Activated T-helper 17 cell treated with anti-CD3 and anti-CD28 coated beads, Interleukin-2, amount 50 U/mL, for 72 hours (primary cell): ENCODE data around the gene PRAMEF4. TPM values are rescaled to one million over a fixed set of nuclear protein-coding genes. Genes with fewer than 3 reads are reported as not detected.
"Not testable (repeated sequence)": the region's sequence is repeated elsewhere in the genome, so short reads cannot be mapped to it uniquely, and the experiment has no call there.

Experiments
- ATAC-seq: fragments of 150-1000 bp; cut with Tn5 transposase; replicated peaks from 2 replicates; pipeline ENCODE4 v1.10.0; 2021; ENCODE audit warnings: mild to moderate bottlenecking, moderate library complexity
- H3K27ac Mint-ChIP-seq: one replicate; pipeline ENCODE4 v1.8.0; 2022; ENCODE audit warnings: mixed read lengths
- H3K27me3 Mint-ChIP-seq: one replicate; pipeline ENCODE4 v1.8.0; 2022; ENCODE audit warnings: mixed read lengths
- H3K36me3 Mint-ChIP-seq: one replicate; pipeline ENCODE4 v1.8.0; 2022; ENCODE audit warnings: low read depth, mild to moderate bottlenecking, mixed read lengths
- H3K4me1 Mint-ChIP-seq: one replicate; pipeline ENCODE4 v1.8.0; 2022; ENCODE audit warnings: mixed read lengths
- H3K4me3 Mint-ChIP-seq: one replicate; pipeline ENCODE4 v1.8.0; 2022; ENCODE audit warnings: mild to moderate bottlenecking, mixed read lengths
- H3K9me3 Mint-ChIP-seq: one replicate; pipeline ENCODE4 v1.8.0; 2022; ENCODE audit warnings: mixed read lengths
- total RNA-seq, 2 donors: library from RNA; stranded (reverse); gene quantifications; one replicate each; pipeline ENCODE4 v1.2.3, GENCODE V29; 2022

PRAMEF4 gene
- total RNA-seq = not detected

DNA sequence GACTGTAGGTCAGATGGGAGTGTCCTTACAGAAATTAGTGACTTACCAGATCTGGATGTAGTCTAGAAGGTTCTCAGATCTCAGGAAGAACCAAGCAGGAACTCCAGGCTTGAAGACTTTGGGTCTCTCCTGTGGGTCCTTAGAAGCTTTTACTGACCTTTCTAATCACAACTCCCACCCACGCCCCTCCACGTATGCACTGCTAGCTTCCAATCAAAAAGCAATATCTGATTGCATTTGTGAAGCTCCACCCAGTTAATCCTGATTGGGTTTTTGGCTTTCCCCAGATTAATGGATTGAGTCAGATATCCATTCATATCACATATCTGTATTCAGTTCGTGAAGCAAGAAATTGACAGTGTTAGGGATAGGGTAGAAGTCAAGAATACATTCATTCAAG is at the start of gene PRAMEF4:
TSS of gene PRAMEF4 (minus strand) at position 101 of the 400 bp plus-strand sequence. CDS start 2,807 bp downstream, outside the sequence.
- not testable (repeated sequence) for H3K4me1 Mint-ChIP-seq, H3K27ac Mint-ChIP-seq, ATAC-seq, H3K27me3 Mint-ChIP-seq, H3K4me3 Mint-ChIP-seq, H3K9me3 Mint-ChIP-seq, H3K36me3 Mint-ChIP-seq

DNA sequence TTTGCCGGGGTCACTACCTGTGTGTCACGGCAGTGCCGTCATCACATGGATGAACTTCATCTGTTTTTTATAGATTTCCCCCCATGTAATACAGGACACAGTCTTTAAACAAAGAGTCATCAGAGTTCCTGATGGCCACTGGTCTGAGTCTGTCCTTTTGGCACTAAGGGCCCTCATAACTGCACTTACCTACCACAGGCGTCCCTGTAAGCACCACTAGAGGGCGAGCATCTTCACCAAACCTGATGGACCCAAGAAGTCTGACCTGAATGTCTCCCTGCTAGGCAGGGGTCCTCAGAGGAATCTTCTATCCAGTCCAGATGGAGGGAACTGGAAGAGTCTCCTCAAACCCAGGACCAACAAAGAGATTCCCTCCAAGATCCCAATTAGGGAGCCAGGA is 38.4 kb upstream of the PRAMEF4 start:
- ATAC-seq, H3K36me3 Mint-ChIP-seq, H3K4me3 Mint-ChIP-seq, H3K27me3 Mint-ChIP-seq, H3K9me3 Mint-ChIP-seq, H3K27ac Mint-ChIP-seq, H3K4me1 Mint-ChIP-seq: not testable (repeated sequence)

DNA sequence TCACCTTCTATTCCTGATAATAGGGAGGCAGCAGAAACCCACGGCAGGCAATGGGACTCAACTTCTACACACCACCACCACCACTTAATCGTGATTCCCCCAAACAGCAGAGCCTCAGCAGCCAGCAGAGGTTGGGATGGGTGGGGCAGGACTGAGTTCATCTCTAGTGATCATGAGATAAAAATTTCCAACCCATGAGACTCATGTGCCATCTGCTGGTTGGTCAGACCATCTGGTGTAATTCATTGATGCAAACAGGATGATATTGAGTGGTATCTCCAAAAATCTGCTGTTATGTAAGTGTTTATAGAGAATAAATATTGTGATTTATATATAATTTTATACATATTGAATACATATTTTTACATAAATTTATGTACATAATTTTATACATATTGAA is 35.7 kb upstream of the PRAMEF4 start:
- H3K36me3 Mint-ChIP-seq, H3K9me3 Mint-ChIP-seq, H3K27me3 Mint-ChIP-seq, H3K4me3 Mint-ChIP-seq, H3K27ac Mint-ChIP-seq, H3K4me1 Mint-ChIP-seq, ATAC-seq: not testable (repeated sequence)

DNA sequence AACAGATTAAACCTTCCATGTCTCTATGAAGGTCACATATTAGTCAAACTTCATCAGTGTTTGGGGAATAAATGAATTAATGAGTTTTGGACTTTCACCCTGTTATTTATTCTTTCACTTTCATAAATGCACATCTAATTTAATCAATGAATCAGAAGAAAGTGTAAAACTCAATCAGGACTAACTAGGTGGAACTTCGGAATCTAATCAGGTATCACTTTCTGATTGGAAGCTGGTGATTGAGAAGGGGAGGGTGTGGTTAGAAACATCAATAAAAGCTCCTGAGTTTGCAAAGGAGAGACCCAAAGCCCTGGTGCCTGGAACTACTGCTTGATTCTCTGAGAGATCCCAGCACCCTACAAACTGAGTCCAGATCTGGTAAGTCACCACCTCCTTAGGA is 30.3 kb upstream of the PRAMEF4 start, which contains the start of gene PRAMEF7:
TSS of gene PRAMEF7 (plus strand) at position 301 of the 400 bp plus-strand sequence. CDS start 1,083 bp downstream, outside the sequence.
- not testable (repeated sequence) for H3K27ac Mint-ChIP-seq, ATAC-seq, H3K36me3 Mint-ChIP-seq, H3K4me1 Mint-ChIP-seq, H3K4me3 Mint-ChIP-seq, H3K27me3 Mint-ChIP-seq, H3K9me3 Mint-ChIP-seq

DNA sequence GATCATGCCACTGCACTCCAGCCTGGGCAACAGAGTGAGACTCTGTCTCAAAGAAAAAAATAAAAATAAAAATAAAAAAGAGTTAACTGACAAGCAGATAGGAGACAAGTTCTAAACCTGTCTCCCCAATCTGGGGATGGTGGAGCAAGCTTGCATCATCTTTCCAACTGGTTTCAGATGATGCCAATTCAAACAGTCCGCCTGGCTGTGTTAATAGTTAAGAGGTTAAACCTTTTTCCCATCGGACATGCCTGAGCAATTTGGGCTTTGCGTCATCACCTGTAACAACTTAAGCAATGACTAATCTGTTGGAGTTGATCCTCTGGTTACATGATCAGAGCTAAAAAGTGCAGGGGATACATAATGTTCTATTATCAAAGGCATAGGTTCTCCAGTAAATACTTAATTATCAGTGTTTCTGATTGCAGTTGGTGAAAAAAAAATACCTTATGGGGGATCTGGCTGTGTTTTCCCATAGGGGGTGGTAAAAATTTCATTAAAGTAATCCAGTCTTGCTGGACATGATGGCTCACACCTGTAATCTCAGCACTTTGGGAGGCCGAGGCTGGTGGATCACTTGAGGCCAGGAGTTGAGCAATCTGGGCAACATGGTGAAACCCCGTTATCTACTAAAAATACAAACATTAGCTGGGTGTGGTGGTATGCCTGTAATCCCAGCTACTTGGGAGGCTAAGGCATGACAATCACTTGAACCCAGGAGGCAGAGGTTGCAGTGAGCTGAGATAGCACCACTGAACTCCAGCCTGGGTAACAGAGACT is 18.0 kb upstream of the PRAMEF4 start:
- not testable (repeated sequence) for H3K27ac Mint-ChIP-seq, H3K36me3 Mint-ChIP-seq, H3K4me3 Mint-ChIP-seq, H3K27me3 Mint-ChIP-seq, ATAC-seq, H3K9me3 Mint-ChIP-seq, H3K4me1 Mint-ChIP-seq

DNA sequence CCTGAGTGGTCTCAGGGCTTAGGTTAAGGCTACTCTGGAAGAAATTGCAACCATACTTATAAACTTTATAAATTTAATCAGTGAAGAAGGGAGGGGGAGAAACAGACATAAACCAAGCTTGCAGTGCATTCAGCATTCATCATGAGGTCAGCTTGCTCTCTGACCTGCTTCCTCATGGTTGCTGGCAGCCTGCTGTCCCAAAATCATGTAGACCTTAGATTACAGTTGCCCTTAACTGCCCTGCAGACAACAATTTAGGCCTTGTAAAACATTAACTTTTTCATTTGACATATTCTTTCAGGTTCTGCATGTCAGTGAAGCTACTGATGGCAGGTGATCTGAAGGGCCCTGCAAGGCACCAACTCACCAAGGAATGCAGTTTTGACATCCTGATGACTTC is 13.2 kb upstream of the PRAMEF4 start:
- not testable (repeated sequence) for H3K4me1 Mint-ChIP-seq

DNA sequence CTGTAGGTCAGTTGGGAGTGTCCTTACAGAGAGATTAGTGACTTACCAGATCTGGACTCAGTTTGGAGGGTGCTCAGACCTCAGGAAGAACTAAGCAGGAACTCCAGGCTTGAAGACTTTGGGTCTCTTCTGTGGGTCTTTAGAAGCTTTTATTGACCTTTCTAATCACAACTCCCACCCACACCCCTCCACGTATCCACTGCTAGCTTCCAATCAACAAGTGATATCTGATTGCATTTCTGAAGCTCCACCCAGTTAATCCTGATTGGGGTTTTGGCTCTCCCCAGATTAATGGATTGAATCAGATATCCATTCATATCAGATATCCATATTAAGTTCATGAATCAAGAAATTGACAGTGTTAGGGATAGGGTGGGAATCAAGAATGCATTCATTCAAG is 12.2 kb upstream of the PRAMEF4 start, which contains the start of gene PRAMEF10:
TSS of gene PRAMEF10 (minus strand) at position 101 of the 400 bp plus-strand sequence. CDS start 2,423 bp downstream, outside the sequence.
- not testable (repeated sequence) for H3K9me3 Mint-ChIP-seq, H3K27ac Mint-ChIP-seq, ATAC-seq, H3K36me3 Mint-ChIP-seq, H3K4me1 Mint-ChIP-seq, H3K4me3 Mint-ChIP-seq, H3K27me3 Mint-ChIP-seq

More for the DNA sequence above, 13.2 kb upstream of the PRAMEF4 start:
- H3K9me3 Mint-ChIP-seq, H3K27me3 Mint-ChIP-seq, H3K4me3 Mint-ChIP-seq, ATAC-seq, H3K27ac Mint-ChIP-seq, H3K36me3 Mint-ChIP-seq: not testable (repeated sequence)

DNA sequence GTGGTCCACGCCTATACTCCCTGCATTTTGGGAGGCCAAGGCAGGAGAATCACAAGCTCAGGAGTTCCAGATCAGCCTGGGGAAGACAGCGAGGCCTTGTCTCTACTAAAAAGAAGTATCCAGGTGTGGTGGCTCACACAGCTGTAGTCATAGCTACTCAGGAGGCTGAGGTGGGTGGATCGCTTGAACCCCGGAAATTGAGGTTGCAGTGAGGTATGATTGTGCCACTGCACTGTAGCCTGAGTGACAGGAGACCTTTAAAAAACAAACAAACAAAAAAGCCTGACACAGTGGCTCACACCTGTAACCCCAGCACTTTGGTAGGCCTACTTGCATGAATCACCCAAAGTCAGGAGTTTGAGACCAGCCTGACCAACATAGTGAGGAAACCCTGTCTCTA is 7.5 kb downstream of the PRAMEF4 start:
- H3K36me3 Mint-ChIP-seq, H3K27ac Mint-ChIP-seq, ATAC-seq, H3K4me1 Mint-ChIP-seq, H3K9me3 Mint-ChIP-seq, H3K27me3 Mint-ChIP-seq, H3K4me3 Mint-ChIP-seq: not testable (repeated sequence)

DNA sequence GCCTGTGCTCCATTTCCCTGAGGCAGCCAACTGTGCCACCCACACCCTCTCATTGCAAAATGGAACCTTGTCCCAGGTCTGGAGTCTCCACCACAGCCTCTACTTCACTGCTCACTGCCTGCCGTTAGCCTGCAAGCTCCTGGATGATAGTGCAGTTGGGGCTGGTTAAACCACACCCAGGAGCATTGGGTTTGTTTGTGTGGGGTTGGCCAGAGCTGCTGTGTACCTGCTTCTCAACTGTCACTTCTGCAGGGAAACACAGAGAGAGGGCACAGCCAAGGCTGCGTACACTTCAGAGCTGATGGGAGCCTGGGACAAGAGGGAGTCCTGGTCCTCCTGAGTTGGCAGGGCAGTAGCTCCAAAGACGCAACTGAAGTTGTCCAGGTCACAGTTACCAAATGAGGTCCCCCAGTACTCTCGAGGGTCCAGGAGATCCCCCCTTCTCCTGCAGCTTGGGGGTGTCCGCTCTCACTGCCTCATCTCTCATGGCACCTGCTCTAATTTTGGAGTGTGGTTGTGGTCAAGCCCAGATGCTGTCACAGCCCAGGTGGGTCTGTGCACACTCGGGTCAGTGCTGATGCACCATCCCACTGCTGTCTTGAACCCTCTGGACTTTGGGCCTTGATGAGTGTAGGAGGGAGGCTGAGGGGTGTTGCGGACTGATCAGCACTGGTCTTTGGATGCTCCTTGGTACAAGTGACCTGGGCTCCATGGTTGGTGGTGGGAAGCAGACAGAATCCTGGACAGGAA is 22.7 kb downstream of the PRAMEF4 start:
- not testable (repeated sequence) for H3K4me1 Mint-ChIP-seq, H3K36me3 Mint-ChIP-seq, H3K27ac Mint-ChIP-seq, H3K9me3 Mint-ChIP-seq, H3K4me3 Mint-ChIP-seq, H3K27me3 Mint-ChIP-seq, ATAC-seq

DNA sequence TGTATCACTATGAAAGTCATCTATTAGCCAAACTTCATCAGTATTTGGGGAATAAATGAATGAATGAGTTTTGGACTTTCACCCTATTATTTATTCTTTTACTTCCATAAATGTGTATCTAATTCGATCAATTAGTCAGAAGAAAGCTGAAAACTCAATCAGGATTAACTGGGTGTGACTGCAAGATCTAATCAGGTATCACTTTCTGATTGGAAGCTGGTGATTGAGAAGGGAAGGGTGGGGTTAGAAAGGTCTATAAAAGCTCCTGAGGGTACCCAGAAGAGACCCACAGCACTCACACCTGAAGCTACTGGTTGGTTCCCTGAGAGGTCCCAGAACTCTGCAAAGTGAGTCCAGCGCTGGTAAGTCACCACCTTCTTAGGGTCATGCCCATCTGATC is 29.2 kb downstream of the PRAMEF4 start, which contains the start of gene PRAMEF2:
TSS of gene PRAMEF2 (plus strand) at position 301 of the 400 bp plus-strand sequence. CDS start 1,924 bp downstream, outside the sequence.
- not testable (repeated sequence) for H3K4me1 Mint-ChIP-seq, H3K36me3 Mint-ChIP-seq, H3K27me3 Mint-ChIP-seq, H3K27ac Mint-ChIP-seq, H3K9me3 Mint-ChIP-seq, ATAC-seq, H3K4me3 Mint-ChIP-seq

DNA sequence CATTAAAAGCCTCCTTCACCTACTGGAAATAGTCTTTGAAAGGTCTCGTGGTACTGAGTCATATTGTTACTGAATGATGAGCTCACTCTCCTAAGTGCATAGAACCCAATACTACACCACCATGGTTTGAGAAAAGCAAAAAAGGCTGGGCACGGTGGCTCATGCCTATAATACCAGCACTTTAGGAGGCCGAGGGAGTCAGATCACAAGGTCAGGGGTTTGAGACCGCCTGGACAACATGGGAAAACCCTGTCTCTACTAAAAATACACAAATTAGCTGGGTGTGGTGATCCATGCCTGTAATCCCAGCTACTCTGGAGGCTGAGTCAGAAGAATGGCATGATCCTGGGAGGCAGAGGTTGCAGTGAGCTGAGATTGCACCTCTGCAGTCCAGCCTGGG is 34.2 kb downstream of the PRAMEF4 start:
- H3K4me3 Mint-ChIP-seq = no peak overlapping the region
- no peaks in the 10 kb centered on the region for H3K9me3 Mint-ChIP-seq
- no peak for ATAC-seq
- H3K36me3 Mint-ChIP-seq = no peaks in the 10 kb centered on the region
- H3K27ac Mint-ChIP-seq = no peak overlapping the region
- peaks cover 7% of the 10 kb centered on the region for H3K27me3 Mint-ChIP-seq
- no peaks in the 10 kb centered on the region for H3K4me1 Mint-ChIP-seq

DNA sequence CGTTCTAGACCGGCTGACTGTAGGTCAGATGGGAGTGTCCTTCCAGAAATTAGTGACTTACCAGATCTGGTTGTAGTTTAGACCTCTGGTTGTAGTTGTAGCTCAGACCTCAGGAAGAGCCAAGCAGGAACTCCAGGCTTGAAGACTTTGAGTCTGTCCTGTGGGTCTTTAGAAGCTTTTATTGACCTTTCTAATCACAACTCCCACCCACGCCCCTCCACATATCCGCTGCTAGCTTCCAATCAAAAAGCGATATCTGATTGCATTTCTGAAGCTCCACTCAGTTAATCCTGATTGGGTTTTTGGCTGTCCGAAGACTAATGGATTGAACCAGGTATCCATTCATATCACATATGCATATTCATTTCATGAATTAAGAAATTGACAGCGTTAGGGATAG is 37.4 kb downstream of the PRAMEF4 start, which contains the start of gene HNRNPCL1:
TSS of gene HNRNPCL1 (minus strand) at position 101 of the 400 bp plus-strand sequence. CDS start 431 bp downstream, outside the sequence.
- not testable (repeated sequence) for H3K4me3 Mint-ChIP-seq, ATAC-seq, H3K4me1 Mint-ChIP-seq, H3K36me3 Mint-ChIP-seq, H3K9me3 Mint-ChIP-seq, H3K27ac Mint-ChIP-seq
- peaks cover 11% of the 10 kb centered on the region for H3K27me3 Mint-ChIP-seq

DNA sequence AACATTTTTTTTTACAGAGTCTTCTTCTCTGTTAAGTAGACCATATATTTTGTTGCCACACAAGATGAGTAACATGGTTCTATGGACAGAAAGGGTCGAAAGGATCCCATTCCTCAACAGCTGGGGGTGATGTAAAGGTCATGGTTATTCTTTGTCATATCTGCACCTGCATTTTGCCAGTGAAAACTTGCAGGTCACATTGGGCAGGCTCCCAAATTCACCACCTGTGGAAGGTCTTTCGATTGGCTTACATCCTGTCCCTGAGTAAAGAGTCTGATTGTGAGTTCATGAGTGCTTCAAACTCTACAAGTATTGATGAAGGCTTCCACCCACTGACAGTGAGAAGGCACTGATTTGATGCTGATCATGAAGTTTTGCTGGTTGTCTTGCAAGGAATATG is 52.8 kb downstream of the PRAMEF4 start:
- not testable (repeated sequence) for H3K27ac Mint-ChIP-seq, H3K4me1 Mint-ChIP-seq, H3K36me3 Mint-ChIP-seq, H3K9me3 Mint-ChIP-seq, H3K4me3 Mint-ChIP-seq, H3K27me3 Mint-ChIP-seq, ATAC-seq

DNA sequence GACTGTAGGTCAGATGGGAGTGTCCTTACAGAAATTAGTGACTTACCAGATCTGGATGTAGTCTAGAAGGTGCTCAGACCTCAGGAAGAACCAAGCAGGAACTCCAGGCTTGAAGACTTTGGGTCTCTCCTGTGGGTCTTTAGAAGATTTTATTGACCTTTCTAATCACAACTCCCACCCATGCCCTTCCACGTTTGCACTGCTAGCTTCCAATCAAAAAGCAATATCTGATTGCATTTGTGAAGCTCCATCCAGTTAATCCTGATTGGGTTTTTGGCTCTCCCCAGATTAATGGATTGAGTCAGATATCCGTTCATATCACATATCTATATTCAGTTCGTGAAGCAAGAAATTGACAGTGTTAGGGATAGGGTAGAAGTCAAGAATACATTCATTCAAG is 54.7 kb downstream of the PRAMEF4 start, which contains the start of gene PRAMEF11:
TSS of gene PRAMEF11 (minus strand) at position 101 of the 400 bp plus-strand sequence. CDS start 2,621 bp downstream, outside the sequence.
- H3K27me3 Mint-ChIP-seq, H3K36me3 Mint-ChIP-seq, H3K27ac Mint-ChIP-seq, H3K9me3 Mint-ChIP-seq, H3K4me3 Mint-ChIP-seq, ATAC-seq, H3K4me1 Mint-ChIP-seq: not testable (repeated sequence)
